ENCODE results near the gene TM9SF4. TPM values are rescaled to one million over a fixed set of nuclear protein-coding genes. Genes with fewer than 3 reads are reported as not detected.

The TM9SF4 gene
- total and polyA plus RNA-seq, 2 of the 8 experiments (the other 6 are each of a cell fraction or from before 2014, with no cell fraction given): 38.4 to 68.7 TPM

DNA sequence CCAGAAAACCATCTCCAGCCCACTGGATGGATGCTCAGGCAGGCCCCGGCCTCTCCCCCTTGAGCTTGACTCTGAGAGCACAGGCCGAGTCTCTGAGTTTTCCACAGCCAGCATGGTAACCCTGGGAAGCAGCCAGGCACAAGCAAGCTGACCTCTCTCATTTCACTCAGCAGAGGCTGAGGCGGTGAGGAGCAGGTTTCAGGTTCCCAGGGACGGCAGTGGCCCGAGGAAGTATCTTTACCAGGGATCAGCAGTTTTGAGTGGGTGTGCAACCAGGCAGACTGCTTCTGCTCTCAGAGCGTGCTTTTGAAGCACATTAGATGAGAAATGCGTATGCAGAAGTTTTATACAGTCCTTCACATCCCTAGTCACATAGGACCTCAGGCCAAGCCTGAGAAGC, 44.8 kb upstream of the TM9SF4 start:
- Histone ChIP-seq H2BK5ac (ENCODE audit: low read depth, low read length) (no peak overlapping the region), H3K23me2 (ENCODE audit: low read depth, low read length) (no peaks in the 10 kb centered on the region), H3K23ac (ENCODE audit: insufficient read length) (no peak overlapping the region), H4K20me1 (replicated peaks in 1 of 2; ENCODE audit: control insufficient read depth in 1 of 2, insufficient read depth in 2 of 2, low read length in 2 of 2) (no peaks in the 10 kb centered on the region), H4K8ac (ENCODE audit: extremely low read depth, insufficient read depth, low read length) (no peak overlapping the region), H3K79me1 (ENCODE audit: low read depth, low read length) (no peaks in the 10 kb centered on the region), H2AK5ac (ENCODE audit: low read depth, low read length) (no peak overlapping the region), H3K27me3 (replicated peaks in 1 of 4; ENCODE audit: control insufficient read depth in 3 of 4, extremely low read depth in 1 of 4, insufficient read depth in 3 of 4, low read length in 3 of 4) (peaks cover 0 to 2% (median 0%) of the 10 kb centered on the region in 4 experiments; a peak in 1 of 7 replicates), H2BK120ac (replicated peaks; ENCODE audit: low read depth, low read length) (no peak overlapping the region), H3K79me2 (ENCODE audit: control insufficient read depth in 1 of 2, insufficient read depth in 2 of 2, low read length in 2 of 2) (no peaks in the 10 kb centered on the region), H3K9ac (replicated peaks in 1 of 4; ENCODE audit: extremely low read depth in 1 of 4, low read depth in 3 of 4, low read length in 3 of 4) (no peak overlapping the region), H3K36me3 (ENCODE audit: control insufficient read depth in 2 of 4, insufficient read depth in 4 of 4, low read length in 3 of 4) (no peaks in the 10 kb centered on the region), H2BK15ac (ENCODE audit: low read length) (0 out of 2 replicates have a peak overlapping the region, but pooled peaks have one; percentile 5), H2AFZ (ENCODE audit: low read length) (no peak overlapping the region), H4K5ac (ENCODE audit: insufficient read length, low read depth, low read length) (no peak overlapping the region), H4K91ac (replicated peaks; ENCODE audit: insufficient read length, low read length) (no peak overlapping the region), H3K18ac (ENCODE audit: extremely low read depth, low read length) (no peak overlapping the region; the same call in 1 of the 2 replicates), H3K14ac (ENCODE audit: insufficient read length) (no peak overlapping the region), H3K56ac (replicated peaks; ENCODE audit: insufficient read length, low read depth, low read length) (no peak overlapping the region), H2BK20ac (ENCODE audit: low read length) (no peak overlapping the region; the same call in 1 of the 2 replicates), H3K4me3 (ENCODE audit: extremely low read depth in 1 of 4, insufficient read depth in 2 of 4, low read depth in 3 of 4, low read length in 4 of 4) (no peak overlapping the region), H3K27ac (ENCODE audit: low read depth, low read length) (no peak overlapping the region), H2BK12ac (ENCODE audit: low read depth, low read length) (peak overlapping the region; percentile 68; the same call in 1 of the 2 replicates), H3K4ac (replicated peaks; ENCODE audit: insufficient read length, low read depth, low read length) (no peak overlapping the region), H3K9me3 (ENCODE audit: insufficient read depth in 2 of 2, low read depth in 1 of 2, low read length in 1 of 2) (no peaks in the 10 kb centered on the region), H3K4me2 (ENCODE audit: insufficient read depth in 1 of 2, low read depth in 2 of 2, low read length in 2 of 2) (no peak overlapping the region), H3K4me1 (replicated peaks in 1 of 4; ENCODE audit: control insufficient read depth in 3 of 4, insufficient read depth in 4 of 4, low read length in 3 of 4) (peaks cover 0 to 1% (median 0%) of the 10 kb centered on the region in 4 experiments; a peak in 1 of 7 replicates)
- DNase-seq (ENCODE audit: low read depth in 1 of 2, low spot score in 2 of 2) (no peak), FAIRE-seq (no peak)
- WGBS, 2 experiments (ENCODE audit: extremely low coverage in 1 of 2, insufficient coverage in 1 of 2, insufficient read length in 1 of 2, insufficient replicate concordance in 2 of 2, low coverage in 1 of 2, low lambda C conversion rate in 2 of 2, missing lambda C conversion rate in 1 of 2): 91% methylated on average over 7 of the region's 7 CpGs; no CpG with 5 or more reads in 1 of the 2 experiments
- ChIA-PET POLR2A (ENCODE audit: partially characterized antibody) (no interaction called here), CTCF (ENCODE audit: partially characterized antibody) (interaction anchor here (0.6 to 1.9 kb wide), 5 partner anchors 23 to 453 kb away, joined by 3 to 7 read pairs (median 3); no protein-coding TSS in a partner anchor)
- TF ChIP-seq SRF (IDR thresholded peaks at IDR 0.05; ENCODE audit: low read depth, low read length): no peak
- TF ChIP-seq, protein P1, sequence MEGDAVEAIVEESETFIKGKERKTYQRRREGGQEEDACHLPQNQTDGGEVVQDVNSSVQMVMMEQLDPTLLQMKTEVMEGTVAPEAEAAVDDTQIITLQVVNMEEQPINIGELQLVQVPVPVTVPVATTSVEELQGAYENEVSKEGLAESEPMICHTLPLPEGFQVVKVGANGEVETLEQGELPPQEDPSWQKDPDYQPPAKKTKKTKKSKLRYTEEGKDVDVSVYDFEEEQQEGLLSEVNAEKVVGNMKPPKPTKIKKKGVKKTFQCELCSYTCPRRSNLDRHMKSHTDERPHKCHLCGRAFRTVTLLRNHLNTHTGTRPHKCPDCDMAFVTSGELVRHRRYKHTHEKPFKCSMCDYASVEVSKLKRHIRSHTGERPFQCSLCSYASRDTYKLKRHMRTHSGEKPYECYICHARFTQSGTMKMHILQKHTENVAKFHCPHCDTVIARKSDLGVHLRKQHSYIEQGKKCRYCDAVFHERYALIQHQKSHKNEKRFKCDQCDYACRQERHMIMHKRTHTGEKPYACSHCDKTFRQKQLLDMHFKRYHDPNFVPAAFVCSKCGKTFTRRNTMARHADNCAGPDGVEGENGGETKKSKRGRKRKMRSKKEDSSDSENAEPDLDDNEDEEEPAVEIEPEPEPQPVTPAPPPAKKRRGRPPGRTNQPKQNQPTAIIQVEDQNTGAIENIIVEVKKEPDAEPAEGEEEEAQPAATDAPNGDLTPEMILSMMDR (IDR thresholded peaks at IDR 0.05; ENCODE audit: control extremely low read depth in 1 of 3, insufficient read depth in 1 of 3, low read depth in 1 of 3, low read length in 3 of 3): no peak
- no peak for TF ChIP-seq CBX8 (IDR thresholded peaks at IDR 0.05; ENCODE audit: borderline replicate concordance, low read depth, low read length)
- TF ChIP-seq BACH1 (IDR thresholded peaks at IDR 0.05; ENCODE audit: low read length): no peak
- TF ChIP-seq SAP30 (IDR thresholded peaks at IDR 0.05; ENCODE audit: insufficient read depth, insufficient replicate concordance, low read length): no peak

All from H1 (cell line).